GM19468 (cell line): ENCODE results near the gene LRRK1.

Experiments
- ATAC-seq: cut with Tn5 transposase; IDR thresholded peaks from one replicate; pipeline ENCODE4 v1.9.1; 2021; ENCODE audit warnings: mild to moderate bottlenecking, moderate library complexity, moderate number of reproducible peaks; ENCODE audit not compliant: unreplicated experiment; ENCODE audit errors: extremely low read depth

Gene LRRK1

DNA sequence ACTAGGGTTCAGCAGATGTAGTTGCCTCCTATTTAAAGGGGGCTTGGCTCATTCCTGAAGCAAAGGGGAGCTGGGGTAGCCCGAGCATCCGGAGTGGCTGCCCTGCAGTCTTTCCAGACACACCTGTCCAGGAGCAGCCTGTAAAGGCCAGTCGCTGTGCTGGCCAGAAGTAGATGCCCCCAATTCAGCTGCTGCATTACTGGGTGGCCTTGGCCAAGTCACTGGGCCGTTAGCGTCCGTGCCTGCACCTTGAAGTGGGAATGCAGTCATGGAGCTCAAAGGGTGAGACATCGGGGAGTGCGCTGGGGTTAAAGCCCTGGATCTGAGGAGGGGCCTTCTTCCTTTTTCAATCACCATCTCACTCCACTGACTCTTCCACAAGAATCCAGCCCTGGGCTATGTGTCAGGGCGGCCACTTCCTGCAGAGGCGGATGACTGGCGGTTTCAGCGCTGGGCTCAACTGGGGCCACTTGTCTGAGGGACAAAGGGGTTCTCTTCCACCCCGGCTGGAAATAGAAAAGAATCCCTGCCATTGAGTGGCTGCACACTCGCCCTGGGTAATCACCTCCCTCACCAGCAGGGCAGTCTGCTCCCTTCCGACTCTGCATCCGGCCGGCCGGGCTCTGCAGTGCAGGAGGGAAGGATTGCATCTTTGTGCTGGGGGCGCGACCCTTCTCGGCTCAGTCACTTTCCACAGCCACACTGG is 27.7 kb upstream of the LRRK1 start:
- no peak for ATAC-seq

GRCh38 chr15:100892013-100892355 is 27.2 kb upstream of the LRRK1 start:
- ATAC-seq: no peak

GRCh38 chr15:100893261-100893963 is 25.7 kb upstream of the LRRK1 start:
- no peak for ATAC-seq

DNA sequence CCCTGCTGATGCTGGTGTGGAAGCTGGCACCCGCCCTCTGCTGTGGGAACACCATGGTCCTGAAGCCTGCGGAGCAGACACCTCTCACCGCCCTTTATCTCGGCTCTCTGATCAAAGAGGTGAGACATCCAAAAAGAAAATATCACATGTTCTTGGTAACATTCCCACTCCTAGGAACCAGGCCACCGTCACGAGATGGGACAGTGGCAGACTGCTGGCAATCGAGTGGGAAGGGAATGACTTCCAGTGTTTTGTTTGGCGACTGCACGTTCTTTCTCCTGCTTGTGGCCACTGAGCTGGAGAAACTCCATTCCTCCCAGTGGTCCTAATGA is 25.2 kb upstream of the LRRK1 start:
- ATAC-seq: no peak

- no peak for ATAC-seq
Measured at GRCh38 chr15:100895721-100896120, 23.4 kb upstream of the LRRK1 start.

- no peak for ATAC-seq
Measured at GRCh38 chr15:100897221-100898151, 21.7 kb upstream of the LRRK1 start.

DNA sequence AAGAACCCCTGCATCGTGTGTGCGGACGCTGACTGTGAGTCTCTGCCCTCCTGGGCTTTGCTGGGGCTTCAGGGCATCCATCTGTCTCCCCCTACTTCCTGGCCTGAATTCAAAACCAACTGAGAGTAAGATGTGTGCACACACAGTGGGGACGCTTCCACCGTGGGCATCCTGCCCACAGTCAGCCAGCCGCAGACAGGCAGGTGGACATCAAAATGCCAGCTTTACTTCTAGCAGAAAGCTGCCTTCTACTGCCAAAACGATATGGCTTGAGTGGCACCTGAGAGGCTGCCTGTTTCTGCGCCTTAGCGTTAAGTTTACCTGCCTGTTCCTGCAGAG is 21.0 kb upstream of the LRRK1 start:
- ATAC-seq: no peak

DNA sequence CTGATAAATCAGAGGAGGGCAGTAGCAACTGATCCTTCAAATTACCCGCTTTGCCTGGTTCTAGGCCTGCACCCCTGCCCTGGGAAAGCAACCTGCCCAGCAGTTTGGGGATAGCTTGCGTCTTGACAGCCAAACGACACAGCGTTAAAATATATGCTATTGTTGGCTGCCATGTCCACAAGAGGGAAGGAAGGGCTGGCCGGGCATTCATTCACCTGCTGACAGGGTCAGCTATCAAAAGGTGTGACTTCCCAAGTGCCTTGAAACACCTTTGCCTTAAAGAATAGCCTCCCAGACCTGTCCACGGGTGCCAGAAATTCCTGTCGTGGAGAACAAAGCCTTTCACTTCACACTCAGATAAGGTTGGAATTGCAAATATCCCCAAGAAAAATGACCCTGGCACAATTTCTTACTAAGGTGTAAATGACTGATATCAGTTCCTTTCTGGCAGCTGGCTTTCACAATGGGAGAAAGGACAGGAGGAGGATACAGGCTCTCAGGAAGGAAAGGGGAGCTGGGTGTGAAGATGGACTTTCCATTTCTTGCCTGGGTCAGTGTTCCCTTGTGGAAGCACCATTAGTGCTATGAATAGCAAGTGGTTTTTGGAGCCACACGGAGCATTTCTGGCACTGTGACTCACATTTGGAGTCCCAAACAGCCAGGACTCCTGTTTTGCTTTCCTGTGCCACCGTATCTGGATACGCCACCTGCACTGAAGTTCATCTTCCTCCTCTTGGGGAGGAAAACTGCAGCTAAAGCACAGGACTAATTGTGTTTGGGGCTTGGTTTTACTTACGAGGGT is 20.3 kb upstream of the LRRK1 start:
- ATAC-seq: no peak

GRCh38 chr15:100899601-100900000 is 19.6 kb upstream of the LRRK1 start:
- ATAC-seq: no peak

GRCh38 chr15:100900136-100900794 is 18.9 kb upstream of the LRRK1 start:
- no peak for ATAC-seq

DNA sequence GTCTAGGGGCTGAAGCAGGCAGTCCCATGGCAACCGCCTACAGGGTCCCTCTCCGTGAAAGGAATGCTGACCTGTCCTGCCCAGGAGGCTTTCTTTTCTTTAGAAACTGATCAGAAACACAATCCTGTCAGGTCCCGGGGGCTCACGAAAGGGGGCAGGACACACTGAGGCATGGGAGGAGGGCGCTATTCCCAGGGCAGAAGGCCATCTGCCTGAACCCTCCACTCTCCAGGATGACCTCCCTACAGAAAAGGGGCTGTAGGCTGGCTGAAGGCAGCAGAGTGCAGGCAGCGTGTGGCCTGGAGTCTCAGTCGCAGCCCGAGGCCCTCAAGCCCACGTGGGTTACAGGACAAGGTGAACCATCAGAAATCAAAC is 18.4 kb upstream of the LRRK1 start:
- no peak for ATAC-seq

GRCh38 chr15:100901296-100901695 is 17.9 kb upstream of the LRRK1 start:
- ATAC-seq: no peak

DNA sequence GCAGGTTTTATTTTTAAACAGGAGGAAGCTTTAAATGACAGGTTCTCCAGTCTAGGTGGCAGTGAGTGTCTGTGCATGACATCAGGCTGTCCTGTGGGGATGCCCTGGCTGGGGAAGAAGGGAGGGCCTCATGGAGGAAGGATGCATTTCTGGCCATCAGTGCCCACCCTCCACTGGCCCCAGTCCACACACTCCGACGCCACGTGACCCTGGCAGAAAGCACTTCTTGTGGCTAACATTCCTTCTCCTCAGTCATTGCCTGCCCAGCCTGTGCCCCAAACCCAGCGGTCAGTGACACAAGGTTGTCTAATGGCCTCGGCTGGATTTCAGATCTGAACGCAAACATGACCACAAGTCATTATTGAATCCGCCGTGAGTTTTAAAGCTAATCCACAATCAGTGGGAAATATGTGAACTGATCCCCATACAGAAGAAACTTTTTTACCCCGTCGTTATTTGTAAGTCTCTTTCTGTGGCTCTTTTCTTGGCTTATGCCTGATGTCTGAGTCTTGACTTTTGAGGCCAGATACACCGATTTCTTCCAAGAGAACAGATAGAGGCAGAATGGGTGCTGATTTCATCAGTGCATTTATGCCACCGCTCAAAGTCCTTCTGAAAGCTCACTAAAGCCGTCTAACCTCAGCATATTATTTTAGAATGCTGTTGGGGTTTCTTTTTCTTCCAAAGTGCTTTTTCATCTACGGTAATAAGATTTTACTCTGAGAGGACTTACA is 17.3 kb upstream of the LRRK1 start:
- ATAC-seq: no peak

DNA sequence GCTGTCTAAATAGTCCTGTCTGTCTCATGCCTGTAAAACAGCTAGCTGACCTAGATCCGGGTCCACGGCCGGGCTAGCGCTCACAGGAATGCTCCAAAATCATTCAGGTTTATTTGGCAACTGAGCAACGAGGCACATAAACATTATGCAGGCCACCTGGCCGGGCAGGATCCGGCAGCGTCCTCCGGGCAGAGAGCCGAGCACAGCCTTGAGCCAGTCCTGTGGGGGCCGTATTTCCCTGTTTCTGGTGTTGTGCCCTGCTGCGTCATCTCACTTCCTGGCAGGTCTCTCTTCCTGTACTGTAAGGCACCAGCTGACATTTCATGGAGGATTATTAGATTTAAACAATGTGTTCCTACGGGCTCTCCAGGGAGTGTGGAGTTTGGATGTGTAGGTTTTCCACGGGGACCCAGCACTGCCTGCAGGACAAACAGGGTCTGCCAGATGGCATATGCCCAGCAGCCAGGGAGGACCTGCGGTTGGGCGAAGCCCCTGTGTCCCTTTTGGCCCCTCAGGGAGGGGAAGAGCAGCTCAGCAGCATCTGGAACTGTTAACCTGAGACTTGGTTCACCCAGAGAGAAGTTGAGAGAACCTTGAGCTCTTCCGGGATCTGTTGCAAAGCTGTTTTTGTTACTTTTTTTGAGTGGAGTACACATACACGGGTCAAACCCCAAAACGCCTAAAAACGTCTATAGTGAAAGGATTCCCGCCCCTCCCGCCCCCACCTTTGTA is 16.6 kb upstream of the LRRK1 start:
- ATAC-seq: no peak

DNA sequence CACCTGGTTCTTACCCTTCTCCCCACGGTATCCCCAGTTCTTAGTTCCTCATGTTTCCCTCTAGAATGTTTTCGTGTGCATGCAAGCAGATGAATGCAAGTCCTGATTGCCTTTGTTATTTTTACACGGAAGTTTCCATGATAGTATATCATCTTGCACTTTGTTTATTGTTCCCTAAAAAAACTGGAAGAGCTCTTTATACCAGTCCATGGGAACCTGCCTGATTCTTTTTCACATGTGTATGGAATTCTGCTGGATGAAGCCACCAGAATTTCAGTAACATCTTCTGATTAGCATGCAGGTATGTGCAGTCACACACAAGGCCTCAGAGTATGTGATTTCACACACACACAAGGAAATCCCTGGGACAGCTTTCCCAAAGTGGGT is 16.0 kb upstream of the LRRK1 start:
- ATAC-seq: no peak

GRCh38 chr15:100905850-100906249 is 13.3 kb upstream of the LRRK1 start:
- no peak for ATAC-seq

DNA sequence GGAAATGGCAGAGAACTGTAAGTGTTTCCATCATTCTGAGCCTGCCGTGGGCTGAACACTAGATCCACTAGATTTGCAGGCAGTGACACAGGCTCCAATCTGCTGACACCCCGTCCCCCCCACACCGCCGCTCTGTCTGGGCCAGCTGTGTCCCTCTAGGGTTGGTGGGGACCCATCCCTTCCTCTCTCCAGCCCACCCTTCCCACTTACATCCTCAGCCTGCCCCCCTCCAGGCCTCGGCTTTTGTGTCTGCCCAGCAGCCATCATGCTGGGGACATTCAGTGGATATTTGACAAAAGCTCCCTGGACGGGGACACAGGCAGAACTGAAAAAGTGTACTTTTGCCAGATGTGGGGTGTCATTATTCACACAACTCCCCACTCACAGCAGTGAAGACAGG is 10.7 kb upstream of the LRRK1 start:
- no peak for ATAC-seq

GRCh38 chr15:100909565-100909964 is 9.6 kb upstream of the LRRK1 start:
- ATAC-seq: no peak
